ENCODE data around the gene TSEN2.
"Not testable (repeated sequence)": the region's sequence is repeated elsewhere in the genome, so short reads cannot be mapped to it uniquely, and the experiment has no call there.

TSEN2 gene

GRCh38 chr3:12484198-12484982 lies at the start of gene TSEN2:
TSS of gene TSEN2 (plus strand) at chr3:12484480. CDS start at chr3:12489801, 5,321 bp downstream.
- peak; percentile 89 to 95 (median 92) for DNase-seq

GRCh38 chr3:12436514-12437220 lies 47.6 kb upstream of the TSEN2 start:
- DNase-seq: no peak

DNA sequence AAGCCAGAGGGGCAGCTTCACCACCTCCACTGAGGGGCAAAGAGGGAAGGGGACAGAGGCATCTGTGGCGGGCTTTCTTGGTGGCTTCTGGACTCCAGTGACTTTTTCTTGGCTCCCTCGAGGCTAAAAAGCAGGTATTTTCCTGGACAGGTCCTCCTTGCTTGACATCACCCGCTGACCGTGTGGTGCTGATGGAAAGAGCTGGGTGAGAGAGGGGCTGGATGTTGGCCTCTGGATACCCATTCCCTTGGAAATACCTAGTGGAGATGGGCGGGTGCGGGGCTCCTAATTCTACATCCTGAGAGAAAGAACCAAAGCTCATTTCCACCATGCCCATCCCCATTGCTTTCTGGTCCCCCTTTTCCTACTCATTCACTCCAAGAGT lies 47.1 kb upstream of the TSEN2 start:
- no peak for DNase-seq

GRCh38 chr3:12437861-12438260 lies 46.4 kb upstream of the TSEN2 start:
- no peak for DNase-seq

GRCh38 chr3:12438318-12438717 lies 46.0 kb upstream of the TSEN2 start:
- DNase-seq: no peak

GRCh38 chr3:12439161-12439940 lies 44.9 kb upstream of the TSEN2 start:
- DNase-seq: no peak

DNA sequence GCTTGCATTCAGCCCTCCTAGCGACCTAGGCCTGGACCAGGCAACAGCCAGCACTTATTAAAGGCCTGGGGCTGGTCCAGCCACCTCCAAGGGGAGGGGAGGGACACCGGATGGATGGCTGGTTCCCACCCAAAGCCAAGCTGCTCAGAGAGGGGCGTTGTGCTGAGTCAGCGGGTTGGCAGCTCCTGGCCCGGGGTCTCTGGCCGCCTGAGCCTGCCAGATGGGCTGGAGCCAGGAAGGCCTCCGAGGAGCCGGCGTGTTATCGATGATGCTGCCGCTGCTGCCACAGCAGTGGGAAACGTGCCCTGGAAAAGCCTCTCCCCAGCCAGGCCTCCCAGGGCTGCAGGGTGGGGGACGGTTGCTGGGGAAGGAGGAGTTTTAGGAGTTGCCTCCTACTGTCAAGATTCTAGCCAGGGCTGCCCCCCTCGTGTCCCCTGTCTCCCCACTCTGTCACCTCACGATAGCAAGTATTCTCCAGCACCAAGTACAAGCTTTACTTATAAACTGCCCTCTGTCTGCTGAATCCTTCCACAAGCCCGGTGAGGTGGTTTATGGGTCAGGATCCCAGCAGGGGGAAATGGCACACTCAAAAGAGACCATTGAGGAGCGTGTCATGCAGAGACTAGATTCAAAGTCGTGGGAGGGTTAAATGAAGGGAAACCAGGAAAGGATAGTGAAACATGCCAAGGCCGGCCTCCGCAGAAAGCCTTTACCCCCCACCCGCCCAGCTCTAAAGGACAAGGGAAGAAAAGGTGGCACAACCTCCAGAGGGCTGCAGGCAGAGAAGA lies 43.2 kb upstream of the TSEN2 start:
- no peak for DNase-seq

DNA sequence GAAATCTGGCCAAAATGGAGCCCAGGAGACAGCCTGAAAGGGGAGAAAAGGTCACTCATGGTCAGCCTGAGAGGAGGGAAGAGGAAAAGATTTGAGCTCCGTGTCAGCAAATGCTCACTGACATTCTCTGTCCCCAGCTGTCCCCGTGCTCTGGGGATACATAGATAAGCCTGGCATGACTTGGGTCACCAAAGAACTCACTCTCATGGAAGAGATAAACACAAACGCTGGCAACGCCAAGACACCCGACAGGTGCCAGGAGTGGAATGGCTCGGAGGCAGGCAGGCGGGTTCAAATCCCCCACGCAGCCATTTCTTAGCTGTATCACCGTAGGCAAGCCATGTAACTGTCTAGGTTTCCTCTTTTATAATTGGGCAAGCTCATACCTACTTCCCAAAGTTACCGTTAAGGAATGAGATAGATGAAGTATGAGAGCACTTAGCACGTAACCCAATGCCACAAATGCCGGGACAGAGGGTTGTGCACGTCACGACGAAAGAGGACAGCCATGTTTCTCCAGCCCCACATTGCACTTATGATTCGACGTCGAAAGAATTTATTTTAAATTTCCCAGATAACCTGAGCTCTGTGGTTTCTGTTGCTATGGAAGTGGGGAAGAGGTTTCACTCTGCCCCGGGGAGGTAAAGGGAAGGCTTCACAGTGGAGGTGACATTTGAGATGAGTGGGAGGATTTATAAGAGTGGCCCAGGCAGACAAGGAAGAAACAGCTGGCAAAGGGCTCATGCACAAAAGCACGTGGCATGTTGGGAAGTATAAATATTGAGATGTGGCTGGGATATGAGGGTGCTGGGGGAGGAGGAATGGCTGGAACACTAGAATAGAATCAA lies 41.4 kb upstream of the TSEN2 start:
- no peak for DNase-seq

DNA sequence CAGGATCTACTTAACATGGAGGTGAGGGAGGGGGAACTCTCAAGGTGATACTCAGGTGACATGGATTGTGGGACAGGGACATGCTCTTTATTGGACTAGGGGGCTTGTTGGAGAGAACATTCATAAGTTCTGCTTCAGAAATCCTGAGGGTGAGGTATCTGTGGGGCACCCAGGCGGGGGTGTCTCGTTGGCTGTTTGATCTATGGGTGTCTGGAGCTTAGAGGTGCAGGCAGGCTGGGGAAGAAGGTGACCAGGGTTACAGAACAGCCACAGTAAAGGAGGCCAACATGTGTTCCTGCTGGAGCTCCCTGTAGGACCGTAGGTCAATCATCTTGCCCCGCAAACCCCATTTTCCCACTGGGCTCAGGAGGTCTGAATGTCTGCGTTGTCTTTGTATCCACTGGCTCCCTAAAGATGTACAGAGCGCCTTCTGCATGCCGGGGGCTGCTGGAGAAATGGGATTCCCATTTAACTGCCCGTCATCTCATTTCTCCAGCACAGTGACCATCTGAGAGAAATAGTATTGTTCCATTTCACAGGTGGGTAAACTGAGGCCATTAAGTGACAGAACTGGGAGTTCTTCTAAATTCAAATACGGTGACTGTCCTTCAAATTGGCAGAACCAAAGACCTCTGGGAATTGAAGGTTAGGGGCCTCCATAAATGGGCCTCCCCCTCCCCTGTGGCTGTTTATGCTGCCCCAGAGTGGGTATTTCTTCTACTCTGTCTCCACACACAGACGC lies 40.3 kb upstream of the TSEN2 start:
- no peak for DNase-seq

GRCh38 chr3:12444582-12445471 lies 39.5 kb upstream of the TSEN2 start:
- DNase-seq: no peak

DNA sequence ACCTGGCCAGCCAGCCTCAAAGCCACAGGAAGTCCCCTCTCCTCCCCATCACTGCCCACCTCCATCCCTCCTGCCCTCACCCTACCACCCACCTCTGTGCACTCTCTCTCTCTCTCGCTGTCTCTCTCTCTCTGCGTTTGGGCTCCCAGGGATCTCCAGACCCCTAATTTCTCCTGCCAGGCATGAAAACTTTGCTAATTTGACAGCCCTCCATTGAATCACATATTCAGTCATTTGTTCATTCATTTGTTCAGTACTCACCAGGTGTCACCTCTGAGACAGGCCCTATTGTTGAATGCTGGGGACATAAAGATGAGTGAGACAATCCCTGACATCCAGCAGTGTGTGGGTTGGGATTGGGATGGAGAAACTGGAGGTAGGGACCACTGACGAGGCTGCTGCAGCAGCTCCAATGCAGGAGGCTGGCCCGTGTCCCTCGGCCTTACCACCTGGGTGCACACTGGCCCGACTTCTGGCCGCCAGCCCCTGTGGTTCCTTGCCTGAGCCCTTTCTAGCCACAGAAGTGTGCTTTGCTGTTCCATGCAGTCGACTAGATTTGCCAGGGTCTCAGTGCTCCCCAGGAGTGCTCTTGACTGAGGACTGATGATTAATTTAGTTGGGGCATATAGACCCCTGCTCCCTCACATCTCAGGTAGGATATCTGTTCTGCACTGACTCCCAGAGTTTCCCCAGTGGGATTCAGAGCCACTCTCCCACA lies 38.6 kb upstream of the TSEN2 start:
- DNase-seq: no peak

- DNase-seq: no peak
Observed at GRCh38 chr3:12446298-12446697, 38.0 kb upstream of the TSEN2 start.

DNA sequence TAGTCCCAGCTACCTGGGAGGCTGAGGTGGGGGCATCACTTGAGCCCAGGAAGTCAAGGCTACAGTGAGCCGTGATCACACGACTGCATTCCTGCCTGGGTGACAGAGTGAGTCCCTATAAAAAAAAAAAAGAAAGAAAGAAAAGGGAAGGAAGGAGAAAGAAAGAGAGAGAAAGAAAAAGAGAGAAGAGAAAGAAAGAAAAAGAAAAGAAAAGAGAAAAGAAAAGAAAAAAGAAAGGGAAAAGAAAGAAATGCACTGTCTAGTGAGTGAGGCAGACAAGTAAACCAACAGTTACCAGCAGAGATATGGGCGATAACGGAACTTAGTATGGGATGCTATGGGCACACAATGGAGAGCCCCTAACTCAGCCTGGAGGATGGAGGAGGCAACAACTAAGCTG lies 37.2 kb upstream of the TSEN2 start:
- DNase-seq: no peak

DNA sequence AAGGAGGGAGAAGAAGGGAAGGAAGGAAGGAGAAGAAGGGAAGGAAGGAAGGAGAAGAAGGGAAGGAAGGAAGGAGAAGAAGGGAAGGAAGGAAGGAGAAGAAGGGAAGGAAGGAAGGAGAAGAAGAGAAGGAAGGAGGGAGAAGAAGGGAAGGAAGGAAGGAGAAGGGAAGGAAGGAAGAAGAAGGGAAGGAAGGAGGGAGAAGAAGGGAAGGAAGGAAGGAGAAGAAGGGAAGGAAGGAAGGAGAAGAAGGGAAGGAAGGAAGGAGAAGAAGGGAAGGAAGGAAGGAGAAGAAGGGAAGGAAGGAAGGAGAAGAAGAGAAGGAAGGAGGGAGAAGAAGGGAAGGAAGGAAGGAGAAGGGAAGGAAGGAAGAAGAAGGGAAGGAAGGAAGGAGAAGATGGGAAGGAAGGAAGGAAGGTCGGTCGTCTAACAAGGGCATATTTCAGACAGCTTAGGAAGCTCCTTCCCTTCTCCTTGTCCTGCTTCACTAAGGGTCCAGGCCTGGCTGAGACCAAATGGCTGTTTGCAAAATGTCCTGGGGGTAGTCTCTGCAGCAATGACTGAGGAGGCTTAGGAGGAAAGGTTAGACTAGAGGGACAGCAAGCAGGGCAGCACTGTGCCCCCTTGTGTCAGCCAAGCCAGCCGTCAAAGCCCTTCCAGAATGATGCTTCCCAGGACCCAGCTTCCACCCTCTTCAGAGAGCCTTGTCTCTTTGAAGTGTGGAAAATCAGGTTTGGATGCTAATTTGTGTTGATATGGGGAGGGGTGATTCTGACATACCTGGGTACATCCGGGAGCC lies 35.7 kb upstream of the TSEN2 start:
- not testable (repeated sequence) for DNase-seq

DNA sequence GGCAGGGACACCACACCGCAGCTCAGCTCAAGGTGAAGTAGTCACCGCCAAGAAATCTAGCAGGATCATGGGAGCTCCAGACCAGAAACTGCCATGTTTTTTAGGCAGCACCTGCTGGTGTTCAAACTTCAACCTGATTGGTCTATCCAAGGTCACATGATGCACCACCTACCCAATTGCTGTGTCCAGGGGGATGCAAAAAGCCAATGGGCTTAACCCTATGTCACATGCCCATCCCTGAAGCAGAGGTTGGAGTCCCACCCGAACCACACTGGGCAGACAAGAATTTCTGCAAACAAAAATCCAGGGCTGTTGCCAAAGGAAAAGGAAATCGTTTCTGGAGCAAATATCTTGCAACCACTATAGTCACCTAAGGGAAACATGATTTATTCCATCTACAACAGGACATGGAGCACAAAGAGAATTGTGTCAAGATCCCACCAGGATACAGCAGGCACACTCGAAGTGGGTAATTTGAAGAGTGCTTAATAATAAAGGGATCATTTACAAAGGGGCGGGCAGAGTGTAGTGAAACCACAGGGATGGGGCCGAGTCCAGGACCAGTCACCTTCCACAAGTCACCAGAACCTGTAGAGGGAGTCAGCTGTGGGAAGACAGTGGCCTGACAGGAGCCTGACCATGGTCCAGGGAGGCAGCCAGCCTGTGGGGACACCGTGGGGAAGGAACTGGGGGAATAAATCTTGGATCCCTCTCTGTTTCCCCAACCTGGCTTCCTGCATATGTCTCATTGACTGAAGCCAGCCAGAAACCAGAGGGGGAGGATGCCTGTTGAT lies 34.2 kb upstream of the TSEN2 start:
- no peak for DNase-seq

DNA sequence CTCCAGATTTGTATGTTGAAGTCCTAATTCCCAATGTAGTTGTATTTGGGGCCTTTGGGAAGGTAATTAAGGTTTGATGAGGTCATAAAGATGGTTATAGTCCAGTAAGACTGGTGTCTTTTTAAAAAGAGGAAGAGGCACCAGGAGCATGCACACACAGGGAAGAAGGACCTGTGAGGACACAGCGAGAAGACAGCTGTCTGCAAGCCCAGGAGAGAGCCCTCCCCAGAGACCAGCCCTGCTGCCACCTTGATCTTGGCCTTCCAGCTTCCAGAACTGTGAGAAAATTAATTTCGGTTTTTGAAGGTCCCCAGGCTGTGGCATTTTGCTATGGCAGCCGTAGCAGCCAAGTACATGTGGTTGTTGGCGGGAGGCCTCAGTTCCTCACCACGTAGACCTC lies 32.8 kb upstream of the TSEN2 start:
- no peak for DNase-seq

- DNase-seq: no peak
Observed at GRCh38 chr3:12451960-12452359, 32.3 kb upstream of the TSEN2 start.
